ENCODE results near the gene KMT2B.
"Not testable (repeated sequence)": the region's sequence is repeated elsewhere in the genome, so short reads cannot be mapped to it uniquely, and the experiment has no call there.

The KMT2B gene

GRCh38 chr19:35768082-35768421 is 50.2 kb downstream of the KMT2B start:
- H3K36me3 ChIP-seq, result peaks cover 35% of the 10 kb centered on the region

GRCh38 chr19:35772362-35772761 is 54.6 kb downstream of the KMT2B start:
- DNase-seq; H3K4me3 ChIP-seq (ENCODE audit: low read depth, low read length); H3K9me3 ChIP-seq (ENCODE audit: severe bottlenecking); H3K27ac ChIP-seq; H3K27me3 ChIP-seq (ENCODE audit: insufficient read depth, low read depth, severe bottlenecking): not testable (repeated sequence)
- peaks cover 16% of the 10 kb centered on the region for H3K36me3 ChIP-seq

More at GRCh38 chr19:35768082-35768421, 50.2 kb downstream of the KMT2B start:
- Histone ChIP-seq H3K4me3 (ENCODE audit: low read depth, low read length) (no peak overlapping the region), H3K9me3 (ENCODE audit: severe bottlenecking) (no peaks in the 10 kb centered on the region), H3K27ac (no peak overlapping the region), H3K27me3 (ENCODE audit: insufficient read depth, low read depth, severe bottlenecking) (no peaks in the 10 kb centered on the region)
- DNase-seq, result no peak
- no peak for TF ChIP-seq CTCF (IDR thresholded peaks at IDR 0.05; ENCODE audit: low read depth, low read length)

- no peaks in the 10 kb centered on the region for H3K9me3 ChIP-seq (ENCODE audit: severe bottlenecking)
- H3K27me3 ChIP-seq (ENCODE audit: insufficient read depth, low read depth, severe bottlenecking), result no peaks in the 10 kb centered on the region
- no peak overlapping the region for H3K4me3 ChIP-seq (ENCODE audit: low read depth, low read length)
- no peak overlapping the region for H3K27ac ChIP-seq
- H3K36me3 ChIP-seq, result peaks cover 17% of the 10 kb centered on the region
- no peak for TF ChIP-seq CTCF (IDR thresholded peaks at IDR 0.05; ENCODE audit: low read depth, low read length)
- DNase-seq, result no peak
Observed at GRCh38 chr19:35773020-35773806, 55.4 kb downstream of the KMT2B start.

- DNase-seq, result peak; percentile 77
- Histone ChIP-seq H3K9me3 (ENCODE audit: severe bottlenecking) (no peaks in the 10 kb centered on the region), H3K27ac (peak overlapping the region; percentile 55)
Observed at GRCh38 chr19:35774274-35775045, 56.7 kb downstream of the KMT2B start.

GRCh38 chr19:35775046-35775297 is 57.2 kb downstream of the KMT2B start:
- H3K27ac ChIP-seq, result peak overlapping the region; percentile 55
- TF ChIP-seq CTCF (IDR thresholded peaks at IDR 0.05; ENCODE audit: low read depth, low read length), result no peak
- peak overlapping the region; percentile 41 for H3K4me3 ChIP-seq (ENCODE audit: low read depth, low read length)
- DNase-seq, result no peak
- no peaks in the 10 kb centered on the region for H3K27me3 ChIP-seq (ENCODE audit: insufficient read depth, low read depth, severe bottlenecking)
- peaks cover 30% of the 10 kb centered on the region for H3K36me3 ChIP-seq
- H3K9me3 ChIP-seq (ENCODE audit: severe bottlenecking), result no peaks in the 10 kb centered on the region

More at GRCh38 chr19:35774274-35775045, 56.7 kb downstream of the KMT2B start:
- Histone ChIP-seq H3K36me3 (peaks cover 25% of the 10 kb centered on the region), H3K27me3 (ENCODE audit: insufficient read depth, low read depth, severe bottlenecking) (no peaks in the 10 kb centered on the region), H3K4me3 (ENCODE audit: low read depth, low read length) (peak overlapping the region; percentile 41)
- no peak for TF ChIP-seq CTCF (IDR thresholded peaks at IDR 0.05; ENCODE audit: low read depth, low read length)

- Histone ChIP-seq H3K4me3 (ENCODE audit: low read depth, low read length) (peak within 1 kb of the TSS; percentile 78), H3K36me3 (peaks cover 34% of the 10 kb centered on the region), H3K9me3 (ENCODE audit: severe bottlenecking) (no peaks in the 10 kb centered on the region), H3K27ac (peak within 1 kb of the TSS; percentile 70), H3K27me3 (ENCODE audit: insufficient read depth, low read depth, severe bottlenecking) (no peaks in the 10 kb centered on the region)
- no peak for TF ChIP-seq CTCF (IDR thresholded peaks at IDR 0.05; ENCODE audit: low read depth, low read length)
- DNase-seq, result peak; percentile 99
Observed at GRCh38 chr19:35775298-35776101, 57.7 kb downstream of the KMT2B start, which contains the start of gene ARHGAP33. Gene ARHGAP33, plus strand, starts transcription at chr19:35775564. Its CDS starts 95 bp downstream, at chr19:35775659.

Data from WERI-Rb-1 (cell line).